Natural killer cell treated with Interleukin-12 subunit alpha and Interleukin-12 subunit beta and Interleukin-15 and Interleukin-18, amount 100 ng/mL, for 72 hours (primary cell): ENCODE data around the gene HSD11B2. TPM values are rescaled to one million over a fixed set of nuclear protein-coding genes. Genes with fewer than 3 reads are reported as not detected.

ENCODE experiments used
- ATAC-seq, 2 donors: fragments of 150-1000 bp; cut with Tn5 transposase in 1 of 2; sonication (Bioruptor Pico), chemical (Tn5 transposase) in 1 of 2; 2 replicates each; pipeline ENCODE4 v1.10.0; 2021
- DNase-seq: peaks from one replicate; pipeline ENCODE4 v3.0.0; 2022; ENCODE audit warnings: low spot score
- H3K27ac Mint-ChIP-seq, 2 donors: 1 replicate in 1 of 2; 2 replicates in 1 of 2; pipeline ENCODE4 v1.8.0; 2022; ENCODE audit warnings: mixed read lengths in 2 of 2, mild to moderate bottlenecking in 1 of 2, moderate library complexity in 1 of 2
- H3K27me3 Mint-ChIP-seq, 2 donors: 1 replicate in 1 of 2; 2 replicates in 1 of 2; pipeline ENCODE4 v1.8.0; 2022; ENCODE audit warnings: mixed read lengths in 2 of 2
- H3K36me3 Mint-ChIP-seq: one replicate; pipeline ENCODE4 v1.8.0; 2022; ENCODE audit warnings: mixed read lengths
- H3K4me1 Mint-ChIP-seq, 2 donors: 1 replicate in 1 of 2; 2 replicates in 1 of 2; pipeline ENCODE4 v1.8.0; 2022; ENCODE audit warnings: low read depth in 2 of 2, mixed read lengths in 2 of 2, mild to moderate bottlenecking in 1 of 2
- H3K4me3 Mint-ChIP-seq: one replicate; pipeline ENCODE4 v1.8.0; 2022; ENCODE audit warnings: mixed read lengths
- H3K9me3 Mint-ChIP-seq: 2 replicates; pipeline ENCODE4 v1.8.0; 2022; ENCODE audit warnings: mixed read lengths
- total RNA-seq, 2 donors: library from RNA; stranded (reverse); gene quantifications; one replicate each; pipeline ENCODE4 v1.2.3, GENCODE V29; 2022

Gene HSD11B2
- total RNA-seq, 2 donors from 2014 or later, result not detected

- H3K4me3 Mint-ChIP-seq, result no peak overlapping the region
- no peaks in the 10 kb centered on the region for H3K36me3 Mint-ChIP-seq
- no peak for ATAC-seq
- H3K27me3 Mint-ChIP-seq, result no peaks in the 10 kb centered on the region
- H3K4me1 Mint-ChIP-seq, result peaks cover 11 to 42% of the 10 kb centered on the region in 2 donors
- DNase-seq, result no peak
- H3K9me3 Mint-ChIP-seq, result no peaks in the 10 kb centered on the region
- H3K27ac Mint-ChIP-seq, result no peak overlapping the region
Observed at GRCh38 chr16:67451061-67451703, 20.3 kb downstream of the HSD11B2 start.

GRCh38 chr16:67451704-67452435 lies 20.9 kb downstream of the HSD11B2 start:
- Mint-ChIP-seq H3K4me1 (peaks cover 11 to 42% of the 10 kb centered on the region in 2 donors), H3K9me3 (no peaks in the 10 kb centered on the region), H3K27me3 (no peaks in the 10 kb centered on the region), H3K4me3 (no peak overlapping the region), H3K27ac (no peak overlapping the region), H3K36me3 (no peaks in the 10 kb centered on the region)
- no peak for DNase-seq
- ATAC-seq, result no peak

GRCh38 chr16:67454104-67454503 lies 23.2 kb downstream of the HSD11B2 start:
- ATAC-seq (no peak), DNase-seq (no peak)
- Mint-ChIP-seq H3K9me3 (no peaks in the 10 kb centered on the region), H3K4me3 (no peak overlapping the region), H3K27ac (peak overlapping the region in 1 of 2 donors; percentile 76), H3K4me1 (peaks cover 18 to 51% of the 10 kb centered on the region in 2 donors), H3K36me3 (no peaks in the 10 kb centered on the region), H3K27me3 (no peaks in the 10 kb centered on the region)

- H3K4me3 Mint-ChIP-seq, result no peak overlapping the region
- H3K27ac Mint-ChIP-seq, result peak overlapping the region in 1 of 2 donors; percentile 76
- H3K9me3 Mint-ChIP-seq, result no peaks in the 10 kb centered on the region
- peaks cover 18 to 44% of the 10 kb centered on the region in 2 donors for H3K4me1 Mint-ChIP-seq
- no peaks in the 10 kb centered on the region for H3K36me3 Mint-ChIP-seq
- no peak for ATAC-seq
- H3K27me3 Mint-ChIP-seq, result no peaks in the 10 kb centered on the region
- DNase-seq, result no peak
Observed at GRCh38 chr16:67454852-67455251, 23.9 kb downstream of the HSD11B2 start.

GRCh38 chr16:67456391-67457081 lies 25.6 kb downstream of the HSD11B2 start:
- Mint-ChIP-seq H3K27ac (peak overlapping the region in 1 of 2 donors; percentile 76), H3K36me3 (no peaks in the 10 kb centered on the region), H3K27me3 (no peaks in the 10 kb centered on the region), H3K4me1 (peaks cover 18 to 49% of the 10 kb centered on the region in 2 donors), H3K4me3 (no peak overlapping the region), H3K9me3 (no peaks in the 10 kb centered on the region)
- no peak for ATAC-seq
- no peak for DNase-seq

GRCh38 chr16:67457611-67458010 lies 26.7 kb downstream of the HSD11B2 start:
- H3K9me3 Mint-ChIP-seq, result no peaks in the 10 kb centered on the region
- no peak overlapping the region for H3K27ac Mint-ChIP-seq
- H3K4me3 Mint-ChIP-seq, result no peak overlapping the region
- H3K4me1 Mint-ChIP-seq, result peaks cover 18 to 50% of the 10 kb centered on the region in 2 donors
- no peaks in the 10 kb centered on the region for H3K36me3 Mint-ChIP-seq
- H3K27me3 Mint-ChIP-seq, result no peaks in the 10 kb centered on the region
- no peak for ATAC-seq
- no peak for DNase-seq

GRCh38 chr16:67458121-67458641 lies 27.3 kb downstream of the HSD11B2 start:
- no peak for ATAC-seq
- Mint-ChIP-seq H3K4me1 (peaks cover 18 to 50% of the 10 kb centered on the region in 2 donors), H3K27me3 (no peaks in the 10 kb centered on the region), H3K36me3 (no peaks in the 10 kb centered on the region), H3K27ac (peak overlapping the region in 1 of 2 donors; percentile 61), H3K9me3 (no peaks in the 10 kb centered on the region), H3K4me3 (no peak overlapping the region)
- DNase-seq, result no peak

GRCh38 chr16:67459066-67459860 lies 28.3 kb downstream of the HSD11B2 start:
- no peaks in the 10 kb centered on the region for H3K27me3 Mint-ChIP-seq
- H3K27ac Mint-ChIP-seq, result peak overlapping the region in 1 of 2 donors; percentile 61
- DNase-seq (no peak), ATAC-seq (no peak)
- H3K4me1 Mint-ChIP-seq, result peaks cover 18 to 48% of the 10 kb centered on the region in 2 donors
- no peaks in the 10 kb centered on the region for H3K36me3 Mint-ChIP-seq
- H3K4me3 Mint-ChIP-seq, result no peak overlapping the region
- no peaks in the 10 kb centered on the region for H3K9me3 Mint-ChIP-seq

GRCh38 chr16:67459861-67460150 lies 28.9 kb downstream of the HSD11B2 start:
- Mint-ChIP-seq H3K4me1 (peaks cover 14 to 45% of the 10 kb centered on the region in 2 donors), H3K27ac (no peak overlapping the region), H3K4me3 (no peak overlapping the region), H3K27me3 (no peaks in the 10 kb centered on the region), H3K36me3 (no peaks in the 10 kb centered on the region), H3K9me3 (no peaks in the 10 kb centered on the region)
- no peak for DNase-seq
- ATAC-seq, result no peak

GRCh38 chr16:67460168-67460567 lies 29.2 kb downstream of the HSD11B2 start:
- Mint-ChIP-seq H3K4me1 (peaks cover 11 to 42% of the 10 kb centered on the region in 2 donors), H3K27ac (no peak overlapping the region)

GRCh38 chr16:67460961-67461360 lies 30.0 kb downstream of the HSD11B2 start:
- H3K4me3 Mint-ChIP-seq, result no peak overlapping the region
- H3K27ac Mint-ChIP-seq, result peak overlapping the region in 1 of 2 donors; percentile 73
- ATAC-seq, result no peak
- no peak for DNase-seq
- H3K4me1 Mint-ChIP-seq, result peaks cover 15 to 46% of the 10 kb centered on the region in 2 donors
- H3K27me3 Mint-ChIP-seq, result no peaks in the 10 kb centered on the region
- no peaks in the 10 kb centered on the region for H3K36me3 Mint-ChIP-seq
- H3K9me3 Mint-ChIP-seq, result no peaks in the 10 kb centered on the region

More at GRCh38 chr16:67460168-67460567, 29.2 kb downstream of the HSD11B2 start:
- Mint-ChIP-seq H3K9me3 (no peaks in the 10 kb centered on the region), H3K36me3 (no peaks in the 10 kb centered on the region), H3K27me3 (no peaks in the 10 kb centered on the region), H3K4me3 (no peak overlapping the region)
- DNase-seq, result no peak
- no peak for ATAC-seq

- peak overlapping the region in 1 of 2 donors; percentile 73 for H3K27ac Mint-ChIP-seq
- H3K36me3 Mint-ChIP-seq, result no peaks in the 10 kb centered on the region
- DNase-seq, result no peak
- no peak for ATAC-seq
- H3K27me3 Mint-ChIP-seq, result no peaks in the 10 kb centered on the region
- H3K4me1 Mint-ChIP-seq, result peaks cover 16 to 44% of the 10 kb centered on the region in 2 donors
- H3K9me3 Mint-ChIP-seq, result no peaks in the 10 kb centered on the region
- no peak overlapping the region for H3K4me3 Mint-ChIP-seq
Observed at GRCh38 chr16:67461600-67462278, 30.8 kb downstream of the HSD11B2 start.

- ATAC-seq (no peak), DNase-seq (no peak)
- Mint-ChIP-seq H3K9me3 (no peaks in the 10 kb centered on the region), H3K27ac (no peak overlapping the region), H3K4me3 (no peak overlapping the region), H3K36me3 (no peaks in the 10 kb centered on the region), H3K4me1 (peaks cover 16 to 41% of the 10 kb centered on the region in 2 donors), H3K27me3 (no peaks in the 10 kb centered on the region)
Observed at GRCh38 chr16:67462279-67462655, 31.3 kb downstream of the HSD11B2 start.
